ENCODE results near the gene PTPRG. TPM values are rescaled to one million over a fixed set of nuclear protein-coding genes. Genes with fewer than 3 reads are reported as not detected.

Gene PTPRG
- total and polyA plus RNA-seq, 2 experiments from 2014 or later: 8.5 to 34.9 TPM

- no peak for DNase-seq (ENCODE audit: low spot score)
- 90% methylated on average over 13 of the region's 13 CpGs for WGBS (ENCODE audit: low lambda C conversion rate, missing lambda C conversion rate)
- H3K9me2 ChIP-seq (replicated peaks; ENCODE audit: insufficient read depth): no peaks in the 10 kb centered on the region
- no peak overlapping the region for H2AFZ ChIP-seq
- H3K27ac ChIP-seq: no peak overlapping the region
- H3K36me3 ChIP-seq (replicated peaks; ENCODE audit: insufficient read depth, low read depth): no peaks in the 10 kb centered on the region
- H3K4me2 ChIP-seq: no peak overlapping the region
- no peaks in the 10 kb centered on the region for H3K9me3 ChIP-seq (ENCODE audit: low read depth)
- H3K4me1 ChIP-seq (ENCODE audit: insufficient read depth): no peaks in the 10 kb centered on the region
- H3K27me3 ChIP-seq: no peaks in the 10 kb centered on the region
- H4K20me1 ChIP-seq (ENCODE audit: insufficient read depth, poor library complexity, severe bottlenecking): no peaks in the 10 kb centered on the region
- H3K79me2 ChIP-seq: no peaks in the 10 kb centered on the region
- H3K4me3 ChIP-seq: no peak overlapping the region
- TF ChIP-seq EZH2phosphoT487 (IDR thresholded peaks at IDR 0.05; ENCODE audit: low read depth, severe bottlenecking, unreplicated experiment) (no peak), EZH2 (IDR thresholded peaks at IDR 0.05; ENCODE audit: borderline replicate concordance) (no peak)
- TF ChIP-seq, protein P1, sequence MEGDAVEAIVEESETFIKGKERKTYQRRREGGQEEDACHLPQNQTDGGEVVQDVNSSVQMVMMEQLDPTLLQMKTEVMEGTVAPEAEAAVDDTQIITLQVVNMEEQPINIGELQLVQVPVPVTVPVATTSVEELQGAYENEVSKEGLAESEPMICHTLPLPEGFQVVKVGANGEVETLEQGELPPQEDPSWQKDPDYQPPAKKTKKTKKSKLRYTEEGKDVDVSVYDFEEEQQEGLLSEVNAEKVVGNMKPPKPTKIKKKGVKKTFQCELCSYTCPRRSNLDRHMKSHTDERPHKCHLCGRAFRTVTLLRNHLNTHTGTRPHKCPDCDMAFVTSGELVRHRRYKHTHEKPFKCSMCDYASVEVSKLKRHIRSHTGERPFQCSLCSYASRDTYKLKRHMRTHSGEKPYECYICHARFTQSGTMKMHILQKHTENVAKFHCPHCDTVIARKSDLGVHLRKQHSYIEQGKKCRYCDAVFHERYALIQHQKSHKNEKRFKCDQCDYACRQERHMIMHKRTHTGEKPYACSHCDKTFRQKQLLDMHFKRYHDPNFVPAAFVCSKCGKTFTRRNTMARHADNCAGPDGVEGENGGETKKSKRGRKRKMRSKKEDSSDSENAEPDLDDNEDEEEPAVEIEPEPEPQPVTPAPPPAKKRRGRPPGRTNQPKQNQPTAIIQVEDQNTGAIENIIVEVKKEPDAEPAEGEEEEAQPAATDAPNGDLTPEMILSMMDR (IDR thresholded peaks at IDR 0.05; ENCODE audit: poor library complexity): no peak
Measured at GRCh38 chr3:61532739-61533500, 28.5 kb upstream of the PTPRG start.

DNA sequence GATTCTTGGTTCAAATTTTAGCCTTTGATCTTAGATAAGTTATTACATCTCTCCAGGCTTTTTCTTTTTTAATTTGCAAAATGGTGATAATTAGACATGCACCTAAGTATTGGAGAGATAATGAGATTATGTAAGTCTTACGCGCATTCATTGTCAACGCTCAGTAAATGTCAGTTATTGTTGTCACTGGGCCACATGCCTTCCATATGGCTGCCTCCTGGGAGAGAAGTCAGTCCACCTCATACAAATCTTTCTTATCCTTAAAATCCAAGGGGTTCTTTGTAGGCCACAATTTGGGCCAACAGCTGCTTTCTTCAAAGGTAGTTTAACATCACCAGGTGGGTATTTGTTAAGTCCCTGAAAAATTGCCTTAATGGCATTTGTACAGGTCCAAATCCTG is 25.5 kb upstream of the PTPRG start:
- Histone ChIP-seq H3K4me1 (ENCODE audit: insufficient read depth) (no peaks in the 10 kb centered on the region), H2AFZ (no peak overlapping the region), H3K27me3 (no peaks in the 10 kb centered on the region), H4K20me1 (ENCODE audit: insufficient read depth, poor library complexity, severe bottlenecking) (no peaks in the 10 kb centered on the region), H3K4me3 (no peak overlapping the region), H3K27ac (no peak overlapping the region), H3K9me2 (replicated peaks; ENCODE audit: insufficient read depth) (no peaks in the 10 kb centered on the region), H3K36me3 (replicated peaks; ENCODE audit: insufficient read depth, low read depth) (no peaks in the 10 kb centered on the region), H3K4me2 (no peak overlapping the region), H3K79me2 (no peaks in the 10 kb centered on the region), H3K9me3 (ENCODE audit: low read depth) (no peaks in the 10 kb centered on the region)
- no peak for DNase-seq (ENCODE audit: low spot score)
- TF ChIP-seq EZH2 (IDR thresholded peaks at IDR 0.05; ENCODE audit: borderline replicate concordance): no peak
- TF ChIP-seq, protein P1 (IDR thresholded peaks at IDR 0.05; ENCODE audit: poor library complexity): no peak
- no peak for TF ChIP-seq EZH2phosphoT487 (IDR thresholded peaks at IDR 0.05; ENCODE audit: low read depth, severe bottlenecking, unreplicated experiment)
- 74% methylated on average over 3 of the region's 3 CpGs for WGBS (ENCODE audit: low lambda C conversion rate, missing lambda C conversion rate)

GRCh38 chr3:61537366-61537765 is 24.0 kb upstream of the PTPRG start:
- peak overlapping the region; percentile 53 for H2AFZ ChIP-seq

More at GRCh38 chr3:61537366-61537765, 24.0 kb upstream of the PTPRG start:
- peak overlapping the region; percentile 36 for H3K27ac ChIP-seq
- no peaks in the 10 kb centered on the region for H3K9me2 ChIP-seq (replicated peaks; ENCODE audit: insufficient read depth)
- no peak overlapping the region for H3K4me3 ChIP-seq
- no peaks in the 10 kb centered on the region for H3K4me1 ChIP-seq (ENCODE audit: insufficient read depth)
- no peaks in the 10 kb centered on the region for H3K9me3 ChIP-seq (ENCODE audit: low read depth)
- no peaks in the 10 kb centered on the region for H3K36me3 ChIP-seq (replicated peaks; ENCODE audit: insufficient read depth, low read depth)
- WGBS (ENCODE audit: low lambda C conversion rate, missing lambda C conversion rate): 19% methylated on average over 6 of the region's 6 CpGs
- peak; percentile 9 for DNase-seq (ENCODE audit: low spot score)
- no peak for TF ChIP-seq EZH2phosphoT487 (IDR thresholded peaks at IDR 0.05; ENCODE audit: low read depth, severe bottlenecking, unreplicated experiment)
- no peak for TF ChIP-seq EZH2 (IDR thresholded peaks at IDR 0.05; ENCODE audit: borderline replicate concordance)
- TF ChIP-seq, protein P1 (IDR thresholded peaks at IDR 0.05; ENCODE audit: poor library complexity): no peak
- H4K20me1 ChIP-seq (ENCODE audit: insufficient read depth, poor library complexity, severe bottlenecking): no peaks in the 10 kb centered on the region
- peak overlapping the region; percentile 43 for H3K4me2 ChIP-seq
- H3K79me2 ChIP-seq: no peaks in the 10 kb centered on the region
- H3K27me3 ChIP-seq: no peaks in the 10 kb centered on the region
